K562 (cell line): ENCODE results near the gene IGF1R. TPM values are rescaled to one million over a fixed set of nuclear protein-coding genes. Genes with fewer than 3 reads are reported as not detected.

ENCODE experiments used
- ATAC-seq: fragments of 200-7000 bp; cut with Tn5 transposase; 3 replicates; pipeline ENCODE4 v1.9.1; 2020; ENCODE audit warnings: moderate library complexity
- BruUV-seq: library from RNA; stranded (reverse); fragments of 400-500 nt; replicated peaks from 2 replicates; lab custom pipeline; 2021; lab: Mats Ljungman, UMichigan
- CTCF ChIA-PET: fragments of 300-600 bp; formaldehyde crosslinking; extraction: SDS; loops from one replicate; lab custom pipeline; 2021; ENCODE audit warnings: low intra/inter-chr PET ratio; lab: Yijun Ruan, JAX
- POLR2A ChIA-PET: fragments of 300-600, 350-650 bp; sonication (Branson Sonifier 250); formaldehyde crosslinking; extraction: SDS; loops from one replicate; lab custom pipeline; 2021; ENCODE audit warnings: antibody characterized with exemption, inconsistent platforms; lab: Yijun Ruan, JAX
- DNase-seq, 4 experiments: peaks; one replicate each; pipeline versions ENCODE4 v3.0.0 to v3.0.0-alpha.2; 2011 to 2018; ENCODE audit warnings: low spot score in 3 of 4, mixed read lengths in 3 of 4; ENCODE audit errors: extremely low read depth in 1 of 4
- FAIRE-seq: peaks from 2 replicates; lab custom pipeline; 2011; peaks lifted over from hg19 to GRCh38; lab: Jason Lieb, UNC
- H2AFZ ChIP-seq: 2 replicates; pipeline ENCODE4 v1.6.0; 2011; ENCODE audit warnings: low read depth, low read length, control low read depth, inconsistent platforms
- H3K27ac ChIP-seq: fragments of 200-600 bp; 3 replicates; pipeline ENCODE4 v1.8.0; 2011; ENCODE audit warnings: low read depth, mild to moderate bottlenecking, control low read depth, inconsistent platforms, low read length, moderate library complexity, mixed read lengths; ENCODE audit errors: extremely low read depth
- H3K27me3 ChIP-seq, 2 experiments: fragments of 300-600 bp in 1 of 2; 2 replicates in 1 of 2; 3 replicates in 1 of 2; pipeline versions ENCODE4 v1.6.0 to v1.8.0; 2011; ENCODE audit warnings: inconsistent platforms in 2 of 2, low read length in 2 of 2, mild to moderate bottlenecking in 1 of 2, mixed read lengths in 1 of 2, moderate library complexity in 1 of 2; ENCODE audit not compliant: control insufficient read depth in 2 of 2, insufficient read depth in 2 of 2
- H3K36me3 ChIP-seq: fragments of 300-600 bp; 3 replicates; pipeline ENCODE4 v1.8.0; 2011; ENCODE audit warnings: mild to moderate bottlenecking, low read length, inconsistent platforms; ENCODE audit not compliant: control insufficient read depth, insufficient read depth
- H3K4me1 ChIP-seq, 2 experiments: fragments of 200-600 bp in 1 of 2; replicated peaks in 1 of 2; 2 replicates in 1 of 2; 3 replicates in 1 of 2; pipeline versions ENCODE4 v1.5.1 to v1.8.0; 2011; ENCODE audit warnings: inconsistent platforms in 2 of 2, low read length in 2 of 2, mild to moderate bottlenecking in 1 of 2, mixed read lengths in 1 of 2, moderate library complexity in 1 of 2; ENCODE audit not compliant: control insufficient read depth in 2 of 2, insufficient read depth in 2 of 2
- H3K4me2 ChIP-seq: 2 replicates; pipeline ENCODE4 v1.6.1; 2011; ENCODE audit warnings: low read length, control low read depth, inconsistent platforms, mixed read lengths; ENCODE audit not compliant: insufficient read depth
- H3K4me3 ChIP-seq: fragments of 200-600 bp; sonication (generic), shearing (Covaris generic); 2 replicates; pipeline ENCODE4 v1.5.1; 2016; ENCODE audit warnings: control low read depth, inconsistent platforms
- H3K79me2 ChIP-seq: fragments of 200-600 bp; 3 replicates; pipeline ENCODE4 v1.8.0; 2011; ENCODE audit warnings: low read length, inconsistent platforms; ENCODE audit not compliant: control insufficient read depth, insufficient read depth
- H3K9ac ChIP-seq, 2 experiments: 2 replicates each; pipeline versions ENCODE4 v1.6.0 to v1.6.1; 2011; ENCODE audit warnings: low read depth in 2 of 2, low read length in 2 of 2, control low read depth in 1 of 2, inconsistent platforms in 1 of 2, mild to moderate bottlenecking in 1 of 2, mixed read lengths in 1 of 2; ENCODE audit not compliant: insufficient read depth in 1 of 2
- H3K9me1 ChIP-seq: one replicate; pipeline ENCODE4 v1.6.0; 2011; ENCODE audit warnings: inconsistent platforms, mild to moderate bottlenecking, low read length, moderate library complexity; ENCODE audit not compliant: control insufficient read depth, insufficient read depth
- H3K9me3 ChIP-seq: replicated peaks from 2 replicates; pipeline ENCODE4 v1.5.1; 2011; ENCODE audit warnings: low read depth, low read length, inconsistent platforms; ENCODE audit not compliant: control insufficient read depth, insufficient read depth
- H4K20me1 ChIP-seq: replicated peaks from 2 replicates; pipeline ENCODE4 v1.6.1; 2011; ENCODE audit warnings: low read length, inconsistent platforms, mixed read lengths; ENCODE audit not compliant: control insufficient read depth, insufficient read depth
- ASH1L ChIP-seq: fragments of 450-650 bp; IDR thresholded peaks from 2 replicates; pipeline ENCODE4 v1.6.1; 2018; ENCODE audit warnings: borderline replicate concordance, mild to moderate bottlenecking, low read depth; ENCODE audit not compliant: partially characterized antibody
- CCAR2 ChIP-seq: fragments of 200-400 bp; formaldehyde crosslinking; IDR thresholded peaks from 2 replicates; pipeline ENCODE4 v1.6.1; 2017; ENCODE audit warnings: mild to moderate bottlenecking, low read depth, low read length
- CREM ChIP-seq: IDR thresholded peaks from 2 replicates; pipeline ENCODE4 v1.6.1; 2014; ENCODE audit warnings: antibody characterized with exemption, low read depth
- ETV6 ChIP-seq, 3 experiments: fragments of 150-350 bp in 1 of 3; sonication (generic) in 1 of 3; formaldehyde crosslinking in 1 of 3; IDR thresholded peaks; 2 replicates each; pipeline versions ENCODE4 v1.6.1 to v1.8.0; 2014 to 2022; ENCODE audit warnings: borderline replicate concordance in 2 of 3, low read depth in 2 of 3, antibody characterized with exemption in 1 of 3, low read length in 1 of 3, mild to moderate bottlenecking in 1 of 3, missing genetic modification reagents in 1 of 3
- MYBL2 ChIP-seq, 2 experiments: fragments of 450-650 bp in 1 of 2; sonication (generic) in 1 of 2; formaldehyde crosslinking in 1 of 2; IDR thresholded peaks; 2 replicates each; pipeline versions ENCODE4 v1.6.1 to v1.8.1; 2017 to 2022; ENCODE audit warnings: borderline replicate concordance in 1 of 2, inconsistent platforms in 1 of 2, low read depth in 1 of 2, mild to moderate bottlenecking in 1 of 2, missing genetic modification reagents in 1 of 2, moderate library complexity in 1 of 2
- RBFOX2 ChIP-seq: fragments of 200-400 bp; formaldehyde crosslinking; IDR thresholded peaks from 2 replicates; pipeline ENCODE4 v1.6.1; 2017; ENCODE audit warnings: low read depth, mild to moderate bottlenecking, low read length, moderate library complexity
- RERE ChIP-seq: sonication (generic); formaldehyde crosslinking; IDR thresholded peaks from 2 replicates; pipeline ENCODE4 v1.8.0; 2023; ENCODE audit warnings: missing genetic modification reagents, mild to moderate bottlenecking, borderline replicate concordance
- RFX7 ChIP-seq: fragments of 250-450 bp; sonication (Bioruptor Pico); IDR thresholded peaks from 2 replicates; pipeline ENCODE4 v1.5.1; 2021; ENCODE audit warnings: mild to moderate bottlenecking
- SREBF2 ChIP-seq: sonication (generic); formaldehyde crosslinking; IDR thresholded peaks from 2 replicates; pipeline ENCODE4 v1.4.0; 2020; ENCODE audit warnings: mild to moderate bottlenecking, missing genetic modification reagents
- STAT5A ChIP-seq: IDR thresholded peaks from 2 replicates; pipeline ENCODE4 v1.6.1; 2012; ENCODE audit warnings: low read length, inconsistent platforms, borderline replicate concordance
- TCF7L2 ChIP-seq: fragments of 150-350 bp; IDR thresholded peaks from 2 replicates; pipeline ENCODE4 v1.6.1; 2016; ENCODE audit warnings: low read depth, mild to moderate bottlenecking, low read length, moderate library complexity
- ZBTB9 ChIP-seq: fragments of 450-650 bp; formaldehyde crosslinking; IDR thresholded peaks from 2 replicates; pipeline ENCODE4 v1.4.0; 2020; ENCODE audit warnings: mild to moderate bottlenecking, moderate library complexity
- WGBS: fragments of 100-300 bp; shearing (Covaris generic); methylation state at CpG from one replicate; pipeline ENCODE4 v1.1.6; 2016; ENCODE audit warnings: low coverage, mixed read lengths; ENCODE audit not compliant: insufficient coverage; ENCODE audit errors: missing lambda C conversion rate; 5-methylcytosine and 5-hydroxymethylcytosine counted together
- in situ Hi-C: fragments of 300-500 bp; cut with MboI; formaldehyde crosslinking; loops from 4 replicates; pipeline ENCODE4 v1.15.0; 2018; ENCODE audit warnings: inconsistent platforms, mixed read lengths
- intact Hi-C: fragments of 100-400 bp; cut with micrococcal nuclease; formaldehyde crosslinking; loops from 2 replicates; pipeline ENCODE4 v1.14.2; 2022
- polyA plus RNA-seq, 8 experiments: library from polyadenylated mRNA; depleted of rRNA in 4 of 8; stranded (reverse) in 5 of 8; unstranded in 3 of 8; fragments of >200 nt; fragmentation: Nextera tagmentation in 2 of 8; fragmentation: Illumina TruSeq in 1 of 8; extraction: Ambion mirVana in 2 of 8; extraction: Trizol in 1 of 8; gene quantifications; 2 replicates each; pipeline versions ENCODE4 v1.2.1 to v1.2.3, GENCODE V29; 2011 to 2014; ENCODE audit warnings: inconsistent platforms in 1 of 8, missing spikeins in 1 of 8
- total RNA-seq, 7 experiments: library from RNA; depleted of rRNA in 6 of 7; stranded (reverse); fragments of >200 nt in 6 of 7; fragmentation: Illumina TruSeq in 2 of 7; extraction: Trizol in 2 of 7; gene quantifications; 2 replicates each; pipeline versions ENCODE4 v1.2.1 to v1.2.3, GENCODE V29; 2011 to 2021; ENCODE audit warnings: low replicate concordance in 1 of 7
- TF ChIP-seq, protein P1 (sequence below): sonication (generic); IDR thresholded peaks from 2 replicates; pipeline ENCODE4 v1.6.1; 2016

The IGF1R gene
- total and polyA plus RNA-seq, 9 of the 15 experiments (the other 6 are each of a cell fraction or from before 2014, with no cell fraction given), result 0.35 to 8.0 (median 1.6) TPM

GRCh38 chr15:98843844-98844243 lies 195.5 kb downstream of the IGF1R start (continued):
- no peak for TF ChIP-seq RERE
- TF ChIP-seq ETV6 (IDR thresholded peaks at IDR 0.05; ENCODE audit: borderline replicate concordance in 1 of 2, low read depth in 2 of 2, low read length in 1 of 2), result no peak
- TF ChIP-seq ETV6 (CRISPR knock-in tag; IDR thresholded peaks at IDR 0.05; ENCODE audit: borderline replicate concordance), result no peak
- TF ChIP-seq STAT5A, result no peak
- TF ChIP-seq, all 486 proteins: peak for 0

GRCh38 chr15:98844261-98844660 lies 195.9 kb downstream of the IGF1R start:
- TF ChIP-seq ZBTB9 (CRISPR knock-in tag) (no peak), SREBF2 (no peak), CREM (no peak), CCAR2 (no peak), RFX7 (no peak), RBFOX2 (no peak), MYBL2 (IDR thresholded peaks at IDR 0.05; ENCODE audit: low read depth) (no peak), MYBL2 (CRISPR knock-in tag; IDR thresholded peaks at IDR 0.05; ENCODE audit: borderline replicate concordance) (no peak), ASH1L (no peak), TCF7L2 (no peak)
- TF ChIP-seq, protein P1, sequence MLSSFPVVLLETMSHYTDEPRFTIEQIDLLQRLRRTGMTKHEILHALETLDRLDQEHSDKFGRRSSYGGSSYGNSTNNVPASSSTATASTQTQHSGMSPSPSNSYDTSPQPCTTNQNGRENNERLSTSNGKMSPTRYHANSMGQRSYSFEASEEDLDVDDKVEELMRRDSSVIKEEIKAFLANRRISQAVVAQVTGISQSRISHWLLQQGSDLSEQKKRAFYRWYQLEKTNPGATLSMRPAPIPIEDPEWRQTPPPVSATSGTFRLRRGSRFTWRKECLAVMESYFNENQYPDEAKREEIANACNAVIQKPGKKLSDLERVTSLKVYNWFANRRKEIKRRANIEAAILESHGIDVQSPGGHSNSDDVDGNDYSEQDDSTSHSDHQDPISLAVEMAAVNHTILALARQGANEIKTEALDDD, result no peak
- TF ChIP-seq, all 486 proteins: peak for 0
- Histone ChIP-seq H3K9ac (no peak overlapping the region), H3K79me2 (no peaks in the 10 kb centered on the region), H4K20me1 (no peaks in the 10 kb centered on the region), H3K4me1 (no peaks in the 10 kb centered on the region), H3K36me3 (no peaks in the 10 kb centered on the region), H3K9me1 (no peaks in the 10 kb centered on the region), H3K4me3 (no peak overlapping the region), H3K27ac (no peak overlapping the region), H2AFZ (no peak overlapping the region), H3K9me3 (no peaks in the 10 kb centered on the region), H3K4me2 (no peak overlapping the region), H3K27me3 (no peaks in the 10 kb centered on the region; a peak in 3 of 5 replicates)
- ATAC-seq (no peak), FAIRE-seq (no peak), DNase-seq (no peak)
- ChIA-PET CTCF (no interaction called here), POLR2A (no interaction called here)
- BruUV-seq, result no TSS peak
- WGBS, result 3% methylated on average over 3 of the region's 3 CpGs
- intact Hi-C loops (no loop called here), in situ Hi-C loops (no loop called here)
